Suprapubic skin (tissue), 4 donors: ENCODE results near the gene RIOX2. TPM values are rescaled to one million over a fixed set of nuclear protein-coding genes. Genes with fewer than 3 reads are reported as not detected.

ENCODE experiments used
- DNase-seq, 2 donors: peaks; one replicate each; pipeline ENCODE4 v3.0.0-alpha.2; 2019; ENCODE audit warnings: low spot score in 2 of 2
- H3K27ac ChIP-seq: fragments of 200-600 bp; sonication (generic); one replicate; pipeline ENCODE4 v1.5.1; 2019
- H3K27me3 ChIP-seq: fragments of 200-600 bp; sonication (generic); one replicate; pipeline ENCODE4 v1.5.1; 2019
- H3K36me3 ChIP-seq: fragments of 200-600 bp; sonication (generic); one replicate; pipeline ENCODE4 v1.5.1; 2019
- H3K4me1 ChIP-seq: fragments of 200-600 bp; sonication (generic); one replicate; pipeline ENCODE4 v1.5.1; 2019
- H3K4me3 ChIP-seq: fragments of 200-600 bp; sonication (generic); one replicate; pipeline ENCODE4 v1.5.1; 2019; ENCODE audit warnings: mild to moderate bottlenecking
- H3K9me3 ChIP-seq: fragments of 200-600 bp; sonication (generic); one replicate; pipeline ENCODE4 v1.5.1; 2019
- EP300 ChIP-seq: sonication (generic); formaldehyde crosslinking; IDR thresholded peaks from one replicate; pipeline ENCODE4 v1.6.1; 2017; ENCODE audit warnings: antibody characterized with exemption
- POLR2A ChIP-seq, 2 donors: fragments of 450-650 bp; IDR thresholded peaks; one replicate each; pipeline ENCODE4 v1.6.1; 2017; ENCODE audit warnings: antibody characterized with exemption in 2 of 2, mild to moderate bottlenecking in 2 of 2, moderate library complexity in 2 of 2
- POLR2AphosphoS5 ChIP-seq, 3 donors: sonication (generic); formaldehyde crosslinking; IDR thresholded peaks; one replicate each; pipeline ENCODE4 v1.6.1; 2017; ENCODE audit warnings: antibody characterized with exemption in 3 of 3
- WGBS: methylation state at CpG from one replicate; pipeline ENCODE4 v1.1.5; 2018; 5-methylcytosine and 5-hydroxymethylcytosine counted together
- total RNA-seq, 4 donors: library from RNA; depleted of rRNA; stranded (reverse); fragments of >200 nt; gene quantifications; one replicate each; pipeline ENCODE4 v1.1.0, GENCODE V29; 2016
- TF ChIP-seq, protein P1 (sequence below), 2 donors: fragments of 200-600 bp in 1 of 2; fragments of 450-650 bp in 1 of 2; sonication (generic) in 1 of 2; IDR thresholded peaks; one replicate each; pipeline ENCODE4 v1.5.1; 2016 to 2019; ENCODE audit warnings: antibody characterized with exemption in 2 of 2, mild to moderate bottlenecking in 1 of 2, moderate library complexity in 1 of 2

RIOX2 gene
- total RNA-seq, 4 donors from 2014 or later: 30.1 to 44.1 (median 38.6) TPM

- no peak overlapping the region for H3K4me3 ChIP-seq
- peaks cover 4% of the 10 kb centered on the region for H3K4me1 ChIP-seq
- no peak overlapping the region for H3K27ac ChIP-seq
- H3K27me3 ChIP-seq: no peaks in the 10 kb centered on the region
- no peak for TF ChIP-seq EP300
- no peak for TF ChIP-seq POLR2A (IDR thresholded peaks at IDR 0.05)
- no peak for TF ChIP-seq POLR2AphosphoS5 (IDR thresholded peaks at IDR 0.05)
- TF ChIP-seq, protein P1, sequence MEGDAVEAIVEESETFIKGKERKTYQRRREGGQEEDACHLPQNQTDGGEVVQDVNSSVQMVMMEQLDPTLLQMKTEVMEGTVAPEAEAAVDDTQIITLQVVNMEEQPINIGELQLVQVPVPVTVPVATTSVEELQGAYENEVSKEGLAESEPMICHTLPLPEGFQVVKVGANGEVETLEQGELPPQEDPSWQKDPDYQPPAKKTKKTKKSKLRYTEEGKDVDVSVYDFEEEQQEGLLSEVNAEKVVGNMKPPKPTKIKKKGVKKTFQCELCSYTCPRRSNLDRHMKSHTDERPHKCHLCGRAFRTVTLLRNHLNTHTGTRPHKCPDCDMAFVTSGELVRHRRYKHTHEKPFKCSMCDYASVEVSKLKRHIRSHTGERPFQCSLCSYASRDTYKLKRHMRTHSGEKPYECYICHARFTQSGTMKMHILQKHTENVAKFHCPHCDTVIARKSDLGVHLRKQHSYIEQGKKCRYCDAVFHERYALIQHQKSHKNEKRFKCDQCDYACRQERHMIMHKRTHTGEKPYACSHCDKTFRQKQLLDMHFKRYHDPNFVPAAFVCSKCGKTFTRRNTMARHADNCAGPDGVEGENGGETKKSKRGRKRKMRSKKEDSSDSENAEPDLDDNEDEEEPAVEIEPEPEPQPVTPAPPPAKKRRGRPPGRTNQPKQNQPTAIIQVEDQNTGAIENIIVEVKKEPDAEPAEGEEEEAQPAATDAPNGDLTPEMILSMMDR (IDR thresholded peaks at IDR 0.05): no peak
- no peaks in the 10 kb centered on the region for H3K9me3 ChIP-seq
- DNase-seq: no peak
- H3K36me3 ChIP-seq: peaks cover 27% of the 10 kb centered on the region
Measured at GRCh38 chr3:97927704-97928103, 44.5 kb downstream of the RIOX2 start.

- no peak overlapping the region for H3K4me3 ChIP-seq
- H3K27ac ChIP-seq: no peak overlapping the region
- no peaks in the 10 kb centered on the region for H3K9me3 ChIP-seq
- 40% methylated on average over 3 of the region's 3 CpGs for WGBS
- no peaks in the 10 kb centered on the region for H3K27me3 ChIP-seq
- H3K36me3 ChIP-seq: peaks cover 27% of the 10 kb centered on the region
- H3K4me1 ChIP-seq: peaks cover 19% of the 10 kb centered on the region
- DNase-seq: no peak
- TF ChIP-seq POLR2A (IDR thresholded peaks at IDR 0.05) (no peak), POLR2AphosphoS5 (IDR thresholded peaks at IDR 0.05) (no peak), EP300 (no peak)
- TF ChIP-seq, protein P1 (IDR thresholded peaks at IDR 0.05): no peak
Measured at GRCh38 chr3:97917813-97918536, 54.3 kb downstream of the RIOX2 start.

GRCh38 chr3:97916576-97916975, 55.7 kb downstream of the RIOX2 start:
- H3K9me3 ChIP-seq: no peaks in the 10 kb centered on the region
- peaks cover 19% of the 10 kb centered on the region for H3K4me1 ChIP-seq
- TF ChIP-seq POLR2AphosphoS5 (IDR thresholded peaks at IDR 0.05) (no peak), EP300 (no peak), POLR2A (IDR thresholded peaks at IDR 0.05) (no peak)
- TF ChIP-seq, protein P1 (IDR thresholded peaks at IDR 0.05): no peak
- peaks cover 27% of the 10 kb centered on the region for H3K36me3 ChIP-seq
- H3K27me3 ChIP-seq: no peaks in the 10 kb centered on the region
- DNase-seq: no peak
- H3K27ac ChIP-seq: no peak overlapping the region
- H3K4me3 ChIP-seq: no peak overlapping the region

- WGBS: 55% methylated on average over 2 of the region's 2 CpGs
- TF ChIP-seq EP300: no peak
- DNase-seq: no peak
- Histone ChIP-seq H3K9me3 (no peaks in the 10 kb centered on the region), H3K27me3 (no peaks in the 10 kb centered on the region), H3K4me1 (peaks cover 30% of the 10 kb centered on the region), H3K4me3 (no peak overlapping the region), H3K27ac (no peak overlapping the region), H3K36me3 (peaks cover 21% of the 10 kb centered on the region)
Measured at GRCh38 chr3:97914388-97914787, 57.8 kb downstream of the RIOX2 start.

DNA sequence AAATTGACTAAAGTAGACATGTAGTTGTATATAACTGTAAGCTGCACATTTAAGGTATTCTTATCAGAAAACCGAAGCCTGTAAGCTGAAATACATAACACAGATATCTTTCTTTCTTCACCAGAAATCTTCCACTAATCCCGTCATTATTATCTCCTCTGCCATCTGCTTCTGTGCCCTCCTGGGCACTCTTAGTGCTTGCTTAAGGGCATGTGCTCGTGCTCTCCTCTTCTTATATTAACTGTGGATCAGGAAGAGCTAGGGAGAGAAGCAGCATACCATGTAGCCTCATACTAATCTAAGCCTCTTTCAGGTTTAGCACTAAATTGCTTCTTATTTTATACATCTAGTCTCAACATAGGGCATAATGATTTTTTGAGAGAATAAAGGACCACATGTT, 60.8 kb downstream of the RIOX2 start:
- TF ChIP-seq, protein P1 (IDR thresholded peaks at IDR 0.05): no peak
- TF ChIP-seq POLR2AphosphoS5 (IDR thresholded peaks at IDR 0.05) (no peak), POLR2A (IDR thresholded peaks at IDR 0.05) (no peak), EP300 (no peak)
- H3K4me1 ChIP-seq: peaks cover 20% of the 10 kb centered on the region
- H3K9me3 ChIP-seq: no peaks in the 10 kb centered on the region
- no peaks in the 10 kb centered on the region for H3K27me3 ChIP-seq
- H3K27ac ChIP-seq: no peak overlapping the region
- no peak overlapping the region for H3K4me3 ChIP-seq
- DNase-seq: no peak
- 81% methylated on average over 3 of the region's 3 CpGs for WGBS
- H3K36me3 ChIP-seq: peaks cover 19% of the 10 kb centered on the region
